Measurements from ENCODE around the gene CCSER1.

GRCh38 chr4:90084277-90084966, 42.8 kb upstream of the CCSER1 start:
- TF ChIP-seq EZH2 (IDR thresholded peaks at IDR 0.05) (no peak), POLR2AphosphoS5 (IDR thresholded peaks at IDR 0.05; ENCODE audit: borderline replicate concordance, low read depth, low read length) (no peak)

Measured in SK-N-MC (cell line).